SK-N-SH treated with all-trans-retinoic acid at 6 μM for 48 hours (cell line): ENCODE measurements around the gene BOC.

Experiments used
- ATAC-seq: fragments of 200-7000 bp; cut with Tn5 transposase; 3 replicates; pipeline ENCODE4 v1.9.1; 2020; ENCODE audit warnings: mild to moderate bottlenecking, moderate library complexity
- ARNTL ChIP-seq: fragments of 450-650 bp; formaldehyde crosslinking; IDR thresholded peaks from 2 replicates; pipeline ENCODE4 v1.5.0; 2020; ENCODE audit warnings: low read depth, mild to moderate bottlenecking, moderate library complexity, borderline replicate concordance
- BACH2 ChIP-seq: fragments of 250-450 bp; sonication (Bioruptor Pico); IDR thresholded peaks from 2 replicates; pipeline ENCODE4 v1.9.0; 2021; ENCODE audit warnings: mild to moderate bottlenecking, borderline replicate concordance
- CREB5 ChIP-seq: fragments of 250-450 bp; sonication (Bioruptor Pico); IDR thresholded peaks from 2 replicates; pipeline ENCODE4 v1.5.1; 2020; ENCODE audit warnings: low read depth, mild to moderate bottlenecking, moderate library complexity
- CSDC2 ChIP-seq: fragments of 250-450 bp; sonication (Bioruptor Pico); IDR thresholded peaks from 2 replicates; pipeline ENCODE4 v1.5.0; 2020; ENCODE audit warnings: mild to moderate bottlenecking, moderate library complexity
- CSRNP3 ChIP-seq: fragments of 250-450 bp; sonication (Bioruptor Pico); IDR thresholded peaks from 2 replicates; pipeline ENCODE4 v1.5.1; 2021; ENCODE audit warnings: mild to moderate bottlenecking, moderate library complexity
- ESRRG ChIP-seq: fragments of 250-450 bp; sonication (Bioruptor Pico); IDR thresholded peaks from 2 replicates; pipeline ENCODE4 v1.6.1; 2021; ENCODE audit warnings: mild to moderate bottlenecking
- GLIS3 ChIP-seq: fragments of 250-450 bp; sonication (Bioruptor Pico); IDR thresholded peaks from 2 replicates; pipeline ENCODE4 v1.5.0; 2020; ENCODE audit warnings: mild to moderate bottlenecking, moderate library complexity
- OSR1 ChIP-seq: fragments of 250-450 bp; sonication (Bioruptor Pico); IDR thresholded peaks from 2 replicates; pipeline ENCODE4 v1.8.0; 2022; ENCODE audit warnings: moderate library complexity, mild to moderate bottlenecking, inconsistent platforms
- PATZ1 ChIP-seq: fragments of 250-450 bp; sonication (Bioruptor Pico); IDR thresholded peaks from 2 replicates; pipeline ENCODE4 v1.8.0; 2020; ENCODE audit warnings: mild to moderate bottlenecking, moderate library complexity, borderline replicate concordance
- POU6F1 ChIP-seq: fragments of 250-450 bp; sonication (Bioruptor Pico); IDR thresholded peaks from 2 replicates; pipeline ENCODE4 v1.8.0; 2021; ENCODE audit warnings: low read depth, mild to moderate bottlenecking, moderate library complexity, borderline replicate concordance
- PPARA ChIP-seq: fragments of 250-450 bp; sonication (Bioruptor Pico); IDR thresholded peaks from 2 replicates; pipeline ENCODE4 v1.5.0; 2020; ENCODE audit warnings: mild to moderate bottlenecking, borderline replicate concordance
- RARB ChIP-seq: fragments of 250-450 bp; sonication (Bioruptor Pico); IDR thresholded peaks from 2 replicates; pipeline ENCODE4 v1.8.0; 2021; ENCODE audit warnings: mild to moderate bottlenecking, moderate library complexity
- SNAI2 ChIP-seq: fragments of 250-450 bp; sonication (Bioruptor Pico); IDR thresholded peaks from 2 replicates; pipeline ENCODE4 v1.5.0; 2020; ENCODE audit warnings: mild to moderate bottlenecking, moderate library complexity
- TCF4 ChIP-seq: fragments of 250-450 bp; sonication (Bioruptor Pico); IDR thresholded peaks from 2 replicates; pipeline ENCODE4 v1.8.0; 2021; ENCODE audit warnings: mild to moderate bottlenecking, moderate library complexity, borderline replicate concordance
- TOX ChIP-seq: fragments of 250-450 bp; sonication (Bioruptor Pico); IDR thresholded peaks from 2 replicates; pipeline ENCODE4 v1.8.0; 2021; ENCODE audit warnings: mild to moderate bottlenecking, moderate library complexity, borderline replicate concordance
- TSHZ2 ChIP-seq: fragments of 250-450 bp; sonication (Bioruptor Pico); IDR thresholded peaks from 2 replicates; pipeline ENCODE4 v1.5.0; 2020; ENCODE audit warnings: mild to moderate bottlenecking, moderate library complexity
- ZFP3 ChIP-seq: fragments of 250-450 bp; sonication (Bioruptor Pico); IDR thresholded peaks from 2 replicates; pipeline ENCODE4 v1.5.0; 2020; ENCODE audit warnings: mild to moderate bottlenecking, moderate library complexity
- ZFP30 ChIP-seq: fragments of 450-650 bp; formaldehyde crosslinking; IDR thresholded peaks from 2 replicates; pipeline ENCODE4 v1.5.0; 2022; ENCODE audit warnings: mild to moderate bottlenecking, moderate library complexity
- ZNF565 ChIP-seq: fragments of 450-650 bp; formaldehyde crosslinking; conservative IDR thresholded peaks from 2 replicates; pipeline ENCODE4 v1.5.0; 2020; ENCODE audit warnings: low read depth, mild to moderate bottlenecking, moderate library complexity
- ZNF70 ChIP-seq: fragments of 450-650 bp; formaldehyde crosslinking; IDR thresholded peaks from 2 replicates; pipeline ENCODE4 v1.5.0; 2020; ENCODE audit warnings: mild to moderate bottlenecking, moderate library complexity
- ZNF8 ChIP-seq: fragments of 450-650 bp; formaldehyde crosslinking; IDR thresholded peaks from 2 replicates; pipeline ENCODE4 v1.5.0; 2020; ENCODE audit warnings: mild to moderate bottlenecking, moderate library complexity

Gene BOC

GRCh38 chr3:113200946-113201345, 10.4 kb upstream of the BOC start:
- TF ChIP-seq CREB5 (CRISPR knock-in tag) (no peak), ZFP30 (CRISPR knock-in tag) (no peak), GLIS3 (no peak), ZNF8 (CRISPR knock-in tag) (no peak), SNAI2 (CRISPR knock-in tag) (no peak), RARB (CRISPR knock-in tag) (no peak), OSR1 (CRISPR knock-in tag) (no peak), ARNTL (CRISPR knock-in tag) (no peak), TOX (CRISPR knock-in tag) (no peak), ZFP3 (CRISPR knock-in tag) (no peak), PATZ1 (CRISPR knock-in tag) (no peak), ZNF565 (CRISPR knock-in tag) (no peak), TSHZ2 (CRISPR knock-in tag) (no peak), TCF4 (CRISPR knock-in tag) (no peak), CSDC2 (no peak), PPARA (CRISPR knock-in tag) (no peak)
- TF ChIP-seq, all 23 proteins: peak for 0
- no peak for ATAC-seq

GRCh38 chr3:113204371-113204770, 7.0 kb upstream of the BOC start:
- TF ChIP-seq ZNF8 (CRISPR knock-in tag) (no peak), CSRNP3 (CRISPR knock-in tag) (no peak), BACH2 (CRISPR knock-in tag) (no peak), ESRRG (CRISPR knock-in tag) (no peak), ZNF565 (CRISPR knock-in tag) (no peak), TSHZ2 (CRISPR knock-in tag) (no peak), POU6F1 (CRISPR knock-in tag) (no peak), SNAI2 (CRISPR knock-in tag) (no peak), OSR1 (CRISPR knock-in tag) (no peak), ZFP3 (CRISPR knock-in tag) (no peak), ZNF70 (CRISPR knock-in tag) (no peak), GLIS3 (no peak), TCF4 (CRISPR knock-in tag) (no peak)
- no peak for ATAC-seq
